ENCODE results near the gene FOSL1. TPM values are rescaled to one million over a fixed set of nuclear protein-coding genes. Genes with fewer than 3 reads are reported as not detected.

The FOSL1 gene
- total RNA-seq, 1 experiment from 2014 or later: 2.7 TPM

DNA sequence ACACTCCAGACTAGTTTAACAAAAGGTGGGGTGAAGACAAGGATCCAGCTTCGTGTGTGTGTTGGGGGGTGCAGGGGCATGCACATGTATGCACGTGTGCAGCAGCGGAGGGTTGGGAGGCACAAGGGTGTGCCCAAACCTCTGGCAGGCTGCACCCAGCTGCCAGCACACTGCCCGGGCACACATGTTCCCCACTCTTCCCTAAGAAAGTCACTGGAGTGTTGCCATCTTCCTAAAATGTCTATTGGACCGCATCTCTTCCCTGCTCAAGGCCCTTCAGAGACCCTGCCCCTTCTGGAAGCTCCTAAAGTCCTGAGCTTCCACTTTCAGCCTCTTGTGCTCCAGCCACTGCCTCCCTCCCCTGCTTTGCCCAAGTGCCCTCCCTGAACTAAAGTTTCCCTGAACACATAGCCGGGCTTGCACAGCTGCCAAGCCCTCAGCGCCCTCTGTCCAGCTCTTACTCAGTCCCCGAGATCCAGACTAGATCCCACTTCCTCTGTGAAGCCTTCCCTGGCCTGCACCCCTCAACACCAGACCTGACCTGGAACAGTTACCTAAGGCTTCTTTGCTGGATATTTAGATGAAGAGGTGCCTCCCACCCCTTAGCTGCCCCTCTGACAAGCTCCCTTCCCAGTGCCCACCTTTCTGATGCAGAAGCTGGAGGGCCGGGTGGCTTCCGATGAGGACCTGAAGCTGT, 48.2 kb downstream of the FOSL1 start:
- H3K36me3 ChIP-seq (ENCODE audit: control insufficient read depth, insufficient read depth, low read length): peaks cover 12% of the 10 kb centered on the region; the same call in 1 of the 2 replicates
- ChIA-PET CTCF (interaction anchor here (0.6 to 2.9 kb wide), 5 partner anchors 8 to 166 kb away, joined by 3 to 8 read pairs (median 6); partner anchors contain the start of genes CCDC85B and MUS81), POLR2A (interaction anchor here (0.6 to 1.4 kb wide), 3 partner anchors 36 to 117 kb away, joined by 3 to 7 read pairs (median 3); partner anchors contain the start of gene FIBP)
- Mint-ChIP-seq H3K36me3 (ENCODE audit: insufficient read depth, unreplicated experiment) (peaks cover 74% of the 10 kb centered on the region), H3K27me3 (ENCODE audit: insufficient read depth, unreplicated experiment) (no peaks in the 10 kb centered on the region), H3K4me3 (ENCODE audit: unreplicated experiment) (no peak overlapping the region), H3K4me1 (ENCODE audit: low read depth, unreplicated experiment) (peaks cover 39% of the 10 kb centered on the region), H3K27ac (ENCODE audit: unreplicated experiment) (peak overlapping the region; percentile 65), H3K9me3 (ENCODE audit: unreplicated experiment) (no peaks in the 10 kb centered on the region)
- peak in 1 of 2 experiments; percentile 39 for DNase-seq
- intact Hi-C loops (cut with micrococcal nuclease; ENCODE audit: unreplicated experiment): no loop called here
- TF ChIP-seq, protein P1, sequence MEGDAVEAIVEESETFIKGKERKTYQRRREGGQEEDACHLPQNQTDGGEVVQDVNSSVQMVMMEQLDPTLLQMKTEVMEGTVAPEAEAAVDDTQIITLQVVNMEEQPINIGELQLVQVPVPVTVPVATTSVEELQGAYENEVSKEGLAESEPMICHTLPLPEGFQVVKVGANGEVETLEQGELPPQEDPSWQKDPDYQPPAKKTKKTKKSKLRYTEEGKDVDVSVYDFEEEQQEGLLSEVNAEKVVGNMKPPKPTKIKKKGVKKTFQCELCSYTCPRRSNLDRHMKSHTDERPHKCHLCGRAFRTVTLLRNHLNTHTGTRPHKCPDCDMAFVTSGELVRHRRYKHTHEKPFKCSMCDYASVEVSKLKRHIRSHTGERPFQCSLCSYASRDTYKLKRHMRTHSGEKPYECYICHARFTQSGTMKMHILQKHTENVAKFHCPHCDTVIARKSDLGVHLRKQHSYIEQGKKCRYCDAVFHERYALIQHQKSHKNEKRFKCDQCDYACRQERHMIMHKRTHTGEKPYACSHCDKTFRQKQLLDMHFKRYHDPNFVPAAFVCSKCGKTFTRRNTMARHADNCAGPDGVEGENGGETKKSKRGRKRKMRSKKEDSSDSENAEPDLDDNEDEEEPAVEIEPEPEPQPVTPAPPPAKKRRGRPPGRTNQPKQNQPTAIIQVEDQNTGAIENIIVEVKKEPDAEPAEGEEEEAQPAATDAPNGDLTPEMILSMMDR (IDR thresholded peaks at IDR 0.05; ENCODE audit: insufficient read depth in 1 of 2, low read depth in 1 of 2, low read length in 1 of 2, severe bottlenecking in 1 of 2, unreplicated experiment in 1 of 2): no peak
- peaks cover 25% of the 10 kb centered on the region for H3K4me1 ChIP-seq
- H3K4me3 ChIP-seq (ENCODE audit: low read depth, low read length): no peak overlapping the region
- H3K9me3 ChIP-seq: 0 out of 2 replicates have a peak, but pooled peaks cover 3% of the 10 kb centered on the region
- H3K27me3 ChIP-seq (replicated peaks; ENCODE audit: control insufficient read depth, insufficient read depth, low read length): no peaks in the 10 kb centered on the region
- no TSS peak for BruUV-seq (replicated peaks)

DNA sequence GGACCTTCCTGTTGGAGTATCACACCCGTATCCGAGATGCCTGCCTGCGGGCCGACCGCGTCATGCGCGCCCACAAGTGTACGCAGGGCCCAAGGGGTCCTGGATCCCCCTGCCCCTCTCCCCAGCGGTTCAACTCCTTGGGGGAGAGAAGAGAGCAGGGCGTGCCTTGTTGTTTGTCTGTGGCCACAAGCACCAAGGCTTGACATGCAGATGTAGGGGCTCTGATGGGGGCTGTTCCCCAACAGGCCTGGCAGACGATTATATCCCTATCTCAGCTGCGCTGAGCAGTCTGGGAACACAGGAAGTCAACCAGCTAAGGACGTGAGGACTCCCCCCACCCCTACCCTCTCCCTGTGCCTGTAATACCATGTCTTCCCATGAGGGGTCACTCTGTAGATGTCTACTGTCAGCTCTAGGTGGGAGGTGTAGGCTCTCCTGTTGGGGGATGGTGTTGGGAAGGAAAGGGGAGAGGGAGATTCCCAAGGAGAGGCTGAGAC, 49.1 kb downstream of the FOSL1 start:
- TF ChIP-seq, protein P1 (IDR thresholded peaks at IDR 0.05; ENCODE audit: insufficient read depth in 1 of 2, low read depth in 1 of 2, low read length in 1 of 2, severe bottlenecking in 1 of 2, unreplicated experiment in 1 of 2): peak; percentile 50 to 56
- DNase-seq: peak in 1 of 2 experiments; percentile 56
- H3K4me3 ChIP-seq (ENCODE audit: low read depth, low read length): no peak overlapping the region
- H3K27me3 Mint-ChIP-seq (ENCODE audit: insufficient read depth, unreplicated experiment): no peaks in the 10 kb centered on the region
- no TSS peak for BruUV-seq (replicated peaks)
- peak overlapping the region; percentile 65 for H3K27ac Mint-ChIP-seq (ENCODE audit: unreplicated experiment)
- ChIA-PET CTCF (interaction anchor here (0.6 to 2.9 kb wide), 4 partner anchors 9 to 165 kb away, joined by 3 to 8 read pairs (median 7); partner anchors contain the start of genes CCDC85B, FIBP and MUS81), POLR2A (interaction anchor here (0.5 to 0.6 kb wide), 2 partner anchors 117 to 151 kb away, joined by 3 to 5 read pairs; partner anchors contain the start of genes BANF1 and EIF1AD)
- intact Hi-C loops (cut with micrococcal nuclease; ENCODE audit: unreplicated experiment): no loop called here
- no peak overlapping the region for H3K4me3 Mint-ChIP-seq (ENCODE audit: unreplicated experiment)
- 0 out of 2 replicates have a peak, but pooled peaks cover 3% of the 10 kb centered on the region for H3K9me3 ChIP-seq
- H3K9me3 Mint-ChIP-seq (ENCODE audit: unreplicated experiment): no peaks in the 10 kb centered on the region
- H3K4me1 Mint-ChIP-seq (ENCODE audit: low read depth, unreplicated experiment): peaks cover 31% of the 10 kb centered on the region
- H3K4me1 ChIP-seq: peaks cover 20% of the 10 kb centered on the region
- no peaks in the 10 kb centered on the region for H3K27me3 ChIP-seq (replicated peaks; ENCODE audit: control insufficient read depth, insufficient read depth, low read length)
- peaks cover 70% of the 10 kb centered on the region for H3K36me3 Mint-ChIP-seq (ENCODE audit: insufficient read depth, unreplicated experiment)
- peaks cover 12% of the 10 kb centered on the region; the same call in 1 of the 2 replicates for H3K36me3 ChIP-seq (ENCODE audit: control insufficient read depth, insufficient read depth, low read length)

All from Caco-2 (cell line).